Right lobe of liver (tissue), 4 donors: ENCODE results near the gene CTNND1.

Experiments
- CTCF ChIP-seq, 4 donors: fragments of 200-600 bp in 3 of 4; fragments of 450-650 bp in 1 of 4; IDR thresholded peaks; one replicate each; pipeline versions ENCODE4 v1.5.1 to v1.8.0; 2016 to 2022; ENCODE audit warnings: antibody characterized with exemption in 4 of 4, mild to moderate bottlenecking in 2 of 4
- POLR2A ChIP-seq: fragments of 450-650 bp; IDR thresholded peaks from one replicate; pipeline ENCODE4 v1.6.1; 2017; ENCODE audit warnings: antibody characterized with exemption, mild to moderate bottlenecking
- donor health status: DM: no; HTN: no; CAD: no.
- donor health status: DM: no; HTN: no; CAD: no.
- donor health status: DM: no; HTN: yes; CAD: no.

- TF ChIP-seq CTCF (IDR thresholded peaks at IDR 0.05) (no peak), POLR2A (no peak)
These were observed 32.1 kb upstream of the CTNND1 start for GRCh38 chr11:57729479-57729878.
